ENCODE data around the gene PRKD1.

GRCh38 chr14:29858299-29858698 lies 69.3 kb downstream of the PRKD1 start:
- TF ChIP-seq CTCF (IDR thresholded peaks at IDR 0.05) (no peak), POLR2A (IDR thresholded peaks at IDR 0.05) (no peak)
